A549 (cell line): Measurements from ENCODE around the gene HUNK. TPM values are rescaled to one million over a fixed set of nuclear protein-coding genes. Genes with fewer than 3 reads are reported as not detected.

ENCODE experiments used
- ATAC-seq, 2 experiments: fragments of 200-7000 bp in 1 of 2; fragments of >200 bp in 1 of 2; cut with Nextera tagmentation in 1 of 2; cut with Tn5 transposase in 1 of 2; 3 replicates each; pipeline versions ENCODE4 v1.8.0 to v1.9.1; 2018 to 2020; ENCODE audit warnings: mild to moderate bottlenecking in 1 of 2, moderate library complexity in 1 of 2
- CTCF ChIA-PET: fragments of 300-600 bp; sonication (Branson Sonifier 250); formaldehyde crosslinking; extraction: SDS; loops from one replicate; lab custom pipeline; 2021; ENCODE audit warnings: antibody characterized with exemption, inconsistent platforms; lab: Yijun Ruan, JAX
- POLR2A ChIA-PET: fragments of 350-600 bp; formaldehyde crosslinking; extraction: SDS; loops from one replicate; lab custom pipeline; 2021; ENCODE audit warnings: antibody characterized with exemption, inconsistent platforms; lab: Yijun Ruan, JAX
- DNase-seq, 2 experiments: peaks; one replicate each; pipeline versions ENCODE4 v3.0.0 to v3.0.0-alpha.2; 2011 to 2016; ENCODE audit warnings: low read depth in 1 of 2, low spot score in 1 of 2
- FAIRE-seq: peaks from 2 replicates; lab custom pipeline; 2011; peaks lifted over from hg19 to GRCh38; lab: Jason Lieb, UNC
- H3K27ac ChIP-seq, 2 experiments: fragments of >200 bp; sonication (Bioruptor Twin); formaldehyde crosslinking; 3 replicates each; pipeline ENCODE4 v1.5.1; 2016 to 2017
- H3K4me1 ChIP-seq: fragments of >200 bp; sonication (Bioruptor Twin); formaldehyde crosslinking; 3 replicates; pipeline ENCODE4 v1.6.1; 2016
- H3K4me2 ChIP-seq: fragments of >200 bp; sonication (Bioruptor Twin); formaldehyde crosslinking; 3 replicates; pipeline ENCODE4 v1.6.1; 2016
- H3K4me3 ChIP-seq: fragments of >200 bp; sonication (Bioruptor Twin); formaldehyde crosslinking; 3 replicates; pipeline ENCODE4 v1.5.1; 2016
- H3K9me3 ChIP-seq: fragments of >200 bp; sonication (Bioruptor Twin); formaldehyde crosslinking; 3 replicates; pipeline ENCODE4 v1.6.1; 2016
- CHD2 ChIP-seq: fragments of 150-350 bp; IDR thresholded peaks from 2 replicates; pipeline ENCODE4 v1.6.1; 2014; ENCODE audit warnings: low read length; ENCODE audit not compliant: partially characterized antibody
- EHF ChIP-seq: fragments of 250-450 bp; sonication (Bioruptor Pico); IDR thresholded peaks from 2 replicates; pipeline ENCODE4 v1.5.0; 2020; ENCODE audit warnings: mild to moderate bottlenecking
- EHMT2 ChIP-seq: fragments of 200-600 bp; sonication (generic); IDR thresholded peaks from 2 replicates; pipeline ENCODE4 v1.6.1; 2016; ENCODE audit warnings: antibody characterized with exemption, low read depth, mild to moderate bottlenecking, moderate library complexity
- ESRRA ChIP-seq: fragments of 150-350 bp; IDR thresholded peaks from 2 replicates; pipeline ENCODE4 v1.6.1; 2014; ENCODE audit warnings: mild to moderate bottlenecking, low read length, borderline replicate concordance
- FOSB ChIP-seq: fragments of 250-450 bp; sonication (Bioruptor Pico); IDR thresholded peaks from 2 replicates; pipeline ENCODE4 v1.5.0; 2020; ENCODE audit warnings: mild to moderate bottlenecking, moderate library complexity
- FOXS1 ChIP-seq: fragments of 250-450 bp; sonication (Bioruptor Pico); IDR thresholded peaks from 2 replicates; pipeline ENCODE4 v1.5.0; 2020; ENCODE audit warnings: mild to moderate bottlenecking, moderate library complexity
- HDAC2 ChIP-seq: fragments of 200-600 bp; sonication (generic); IDR thresholded peaks from 2 replicates; pipeline ENCODE4 v1.6.1; 2016
- JUN ChIP-seq, 2 experiments: fragments of >200 bp; sonication (Bioruptor Twin); formaldehyde crosslinking; IDR thresholded peaks; 2 replicates in 1 of 2; 3 replicates in 1 of 2; pipeline ENCODE4 v1.6.1; 2016 to 2017
- JUNB ChIP-seq: fragments of >200 bp; sonication (Bioruptor Twin); formaldehyde crosslinking; IDR thresholded peaks from 2 replicates; pipeline ENCODE4 v1.6.1; 2016
- KDM1A ChIP-seq: fragments of 200-600 bp; sonication (generic); IDR thresholded peaks from 2 replicates; pipeline ENCODE4 v1.6.1; 2016; ENCODE audit warnings: low read depth, mild to moderate bottlenecking
- MAZ ChIP-seq: fragments of 150-350 bp; IDR thresholded peaks from 2 replicates; pipeline ENCODE4 v1.6.1; 2014; ENCODE audit warnings: antibody characterized with exemption, low read depth, low read length, borderline replicate concordance
- NFE2L2 ChIP-seq: fragments of 150-350 bp; conservative IDR thresholded peaks from 2 replicates; pipeline ENCODE4 v1.6.1; 2014; ENCODE audit warnings: low read length
- NPAS2 ChIP-seq: fragments of 250-450 bp; sonication (Bioruptor Pico); IDR thresholded peaks from 2 replicates; pipeline ENCODE4 v1.8.0; 2022; ENCODE audit warnings: mild to moderate bottlenecking, moderate library complexity, borderline replicate concordance
- PHF8 ChIP-seq: fragments of 200-600 bp; sonication (generic); IDR thresholded peaks from 2 replicates; pipeline ENCODE4 v1.6.1; 2016; ENCODE audit warnings: low read depth, mild to moderate bottlenecking, antibody characterized with exemption, moderate library complexity, borderline replicate concordance
- RAD21 ChIP-seq, 2 experiments: fragments of >200 bp in 1 of 2; sonication (Bioruptor Twin) in 1 of 2; formaldehyde crosslinking in 1 of 2; IDR thresholded peaks in 1 of 2; conservative IDR thresholded peaks in 1 of 2; 2 replicates in 1 of 2; 3 replicates in 1 of 2; pipeline ENCODE4 v1.6.1; 2012 to 2018; ENCODE audit warnings: inconsistent platforms in 1 of 2
- RARB ChIP-seq: fragments of 250-450 bp; sonication (Bioruptor Pico); IDR thresholded peaks from 2 replicates; pipeline ENCODE4 v1.8.0; 2021; ENCODE audit warnings: mild to moderate bottlenecking, moderate library complexity
- RNF2 ChIP-seq: fragments of 200-600 bp; sonication (generic); IDR thresholded peaks from 2 replicates; pipeline ENCODE4 v1.6.1; 2016; ENCODE audit warnings: low read depth, mild to moderate bottlenecking, antibody characterized with exemption, moderate library complexity, borderline replicate concordance
- SMC3 ChIP-seq: fragments of >200 bp; sonication (Bioruptor Twin); formaldehyde crosslinking; IDR thresholded peaks from 3 replicates; pipeline ENCODE4 v1.6.1; 2018; ENCODE audit warnings: inconsistent platforms
- TFCP2L1 ChIP-seq: fragments of 250-450 bp; sonication (Bioruptor Pico); IDR thresholded peaks from 2 replicates; pipeline ENCODE4 v1.5.0; 2021; ENCODE audit warnings: mild to moderate bottlenecking
- ZFP36 ChIP-seq: fragments of 450-650 bp; IDR thresholded peaks from 2 replicates; pipeline ENCODE4 v1.6.1; 2014; ENCODE audit warnings: borderline replicate concordance; ENCODE audit not compliant: partially characterized antibody
- ZSCAN20 ChIP-seq: fragments of 250-450 bp; sonication (Bioruptor Pico); IDR thresholded peaks from 2 replicates; pipeline ENCODE4 v1.8.0; 2022; ENCODE audit warnings: mild to moderate bottlenecking, moderate library complexity
- WGBS: methylation state at CpG from one replicate; pipeline ENCODE4 v1.1.6; 2017; ENCODE audit errors: missing lambda C conversion rate; 5-methylcytosine and 5-hydroxymethylcytosine counted together
- polyA plus RNA-seq, 4 experiments: library from polyadenylated mRNA; depleted of rRNA in 3 of 4; stranded (reverse); fragments of >200 nt; fragmentation: RNase III in 1 of 4; extraction: RNeasy Plus Mini Kit Qiagen cat#74134 plus additional on column Dnase treatment in 1 of 4; gene quantifications; 2 replicates in 3 of 4; 3 replicates in 1 of 4; pipeline ENCODE4 v1.2.3, GENCODE V29; 2011 to 2017
- TF ChIP-seq, protein P1 (sequence below): fragments of 250-450 bp; sonication (Bioruptor Pico); IDR thresholded peaks from 2 replicates; pipeline ENCODE4 v1.5.0; 2020; ENCODE audit warnings: low read depth, mild to moderate bottlenecking, moderate library complexity
- TF ChIP-seq, protein P2 (sequence below): fragments of 250-450 bp; sonication (Bioruptor Pico); IDR thresholded peaks from 2 replicates; pipeline ENCODE4 v1.5.0; 2021; ENCODE audit warnings: mild to moderate bottlenecking, moderate library complexity, borderline replicate concordance
- TF ChIP-seq, protein P3 (sequence below): fragments of 150-350 bp; IDR thresholded peaks from 2 replicates; pipeline ENCODE4 v1.6.1; 2014; ENCODE audit warnings: low read depth, mild to moderate bottlenecking, low read length
- TF ChIP-seq, protein P4 (sequence below): IDR thresholded peaks from 2 replicates; pipeline ENCODE4 v1.6.1; 2012; ENCODE audit warnings: low read depth, borderline replicate concordance
- TF ChIP-seq, protein P5 (sequence below): fragments of >200 bp; sonication (Bioruptor Twin); formaldehyde crosslinking; IDR thresholded peaks from 2 replicates; pipeline ENCODE4 v1.6.1; 2016
- TF ChIP-seq, protein P6 (sequence below): fragments of >200 bp; sonication (Bioruptor Twin); formaldehyde crosslinking; IDR thresholded peaks from 3 replicates; pipeline ENCODE4 v1.5.1; 2016

HUNK gene
- polyA plus RNA-seq, 2 of the 4 experiments (the other 2 are of a cell fraction): 0.44 to 0.52 TPM

DNA sequence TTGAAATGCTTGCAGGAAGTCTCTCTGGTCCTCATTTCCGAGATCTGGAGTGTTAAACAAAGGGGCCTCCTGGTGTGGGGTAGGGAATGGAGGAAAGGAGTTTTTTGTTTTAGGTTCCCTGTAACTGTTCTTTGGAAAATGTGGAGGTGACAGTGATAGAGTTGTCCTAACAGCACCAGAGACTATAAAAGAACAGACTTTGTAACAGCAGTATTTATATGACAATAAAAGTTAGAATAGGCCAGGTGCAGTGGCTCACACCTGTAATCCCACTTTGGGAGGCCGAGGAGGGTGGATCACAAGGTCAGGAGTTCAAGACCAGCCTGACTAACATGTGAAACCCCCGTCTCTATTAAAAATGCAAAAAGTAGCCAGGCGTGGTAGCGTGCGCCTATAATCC is 68.9 kb downstream of the HUNK start:
- TF ChIP-seq RAD21 (conservative IDR thresholded peaks at IDR 0.05 in 1 of 2, IDR thresholded peaks at IDR 0.05 in 1 of 2) (no peak), MAZ (no peak), NPAS2 (no peak), RARB (CRISPR knock-in tag) (no peak), SMC3 (no peak), TFCP2L1 (CRISPR knock-in tag) (no peak), ZSCAN20 (no peak), PHF8 (no peak), EHMT2 (no peak)
- TF ChIP-seq, protein P1, sequence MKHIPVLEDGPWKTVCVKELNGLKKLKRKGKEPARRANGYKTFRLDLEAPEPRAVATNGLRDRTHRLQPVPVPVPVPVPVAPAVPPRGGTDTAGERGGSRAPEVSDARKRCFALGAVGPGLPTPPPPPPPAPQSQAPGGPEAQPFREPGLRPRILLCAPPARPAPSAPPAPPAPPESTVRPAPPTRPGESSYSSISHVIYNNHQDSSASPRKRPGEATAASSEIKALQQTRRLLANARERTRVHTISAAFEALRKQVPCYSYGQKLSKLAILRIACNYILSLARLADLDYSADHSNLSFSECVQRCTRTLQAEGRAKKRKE (CRISPR knock-in tag): no peak
- TF ChIP-seq, protein P2, sequence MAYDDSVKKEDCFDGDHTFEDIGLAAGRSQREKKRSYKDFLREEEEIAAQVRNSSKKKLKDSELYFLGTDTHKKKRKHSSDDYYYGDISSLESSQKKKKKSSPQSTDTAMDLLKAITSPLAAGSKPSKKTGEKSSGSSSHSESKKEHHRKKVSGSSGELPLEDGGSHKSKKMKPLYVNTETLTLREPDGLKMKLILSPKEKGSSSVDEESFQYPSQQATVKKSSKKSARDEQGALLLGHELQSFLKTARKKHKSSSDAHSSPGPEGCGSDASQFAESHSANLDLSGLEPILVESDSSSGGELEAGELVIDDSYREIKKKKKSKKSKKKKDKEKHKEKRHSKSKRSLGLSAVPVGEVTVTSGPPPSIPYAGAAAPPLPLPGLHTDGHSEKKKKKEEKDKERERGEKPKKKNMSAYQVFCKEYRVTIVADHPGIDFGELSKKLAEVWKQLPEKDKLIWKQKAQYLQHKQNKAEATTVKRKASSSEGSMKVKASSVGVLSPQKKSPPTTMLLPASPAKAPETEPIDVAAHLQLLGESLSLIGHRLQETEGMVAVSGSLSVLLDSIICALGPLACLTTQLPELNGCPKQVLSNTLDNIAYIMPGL (CRISPR knock-in tag): no peak
- ChIA-PET POLR2A (no interaction called here), CTCF (no interaction called here)
- no peak overlapping the region for H3K4me3 ChIP-seq
- no peaks in the 10 kb centered on the region for H3K4me1 ChIP-seq
- H3K4me2 ChIP-seq: no peak overlapping the region
- FAIRE-seq (no peak), ATAC-seq (no peak), DNase-seq (no peak)
- H3K27ac ChIP-seq: no peak overlapping the region
- H3K9me3 ChIP-seq: no peaks in the 10 kb centered on the region
- WGBS: 67% methylated on average over 6 of the region's 6 CpGs

DNA sequence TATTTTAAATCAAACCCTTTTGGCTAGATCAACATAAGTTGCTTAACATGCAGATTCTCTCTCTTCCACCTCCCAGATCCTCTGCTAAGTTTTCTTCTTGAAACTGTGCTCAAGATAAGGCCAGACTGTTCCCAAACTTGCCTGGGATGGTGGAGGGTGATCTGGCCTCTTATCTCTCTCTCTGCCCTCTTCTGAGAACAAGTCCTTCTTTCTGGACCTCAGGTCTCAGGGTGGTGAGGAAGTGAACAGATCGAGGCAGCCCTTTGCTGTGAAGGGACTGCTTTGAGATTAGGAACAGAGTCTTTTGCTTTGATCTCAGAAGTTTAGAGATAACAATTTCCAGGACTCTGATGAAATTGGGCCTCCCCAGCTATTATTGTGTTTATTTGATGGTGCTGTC is 70.7 kb downstream of the HUNK start:
- CTCF ChIA-PET: no interaction called here
- Histone ChIP-seq H3K27ac (no peak overlapping the region), H3K9me3 (no peaks in the 10 kb centered on the region), H3K4me1 (no peaks in the 10 kb centered on the region), H3K4me3 (no peak overlapping the region), H3K4me2 (no peak overlapping the region)
- POLR2A ChIA-PET: no interaction called here
- DNase-seq (no peak), FAIRE-seq (no peak), ATAC-seq (no peak)
- TF ChIP-seq HDAC2 (no peak), EHF (CRISPR knock-in tag) (no peak), NFE2L2 (no peak), ZSCAN20 (no peak), JUN (IDR thresholded peaks at IDR 0.05) (no peak), CHD2 (no peak), RAD21 (conservative IDR thresholded peaks at IDR 0.05 in 1 of 2, IDR thresholded peaks at IDR 0.05 in 1 of 2) (no peak), KDM1A (no peak), FOSB (no peak), FOXS1 (CRISPR knock-in tag) (no peak), EHMT2 (no peak), ESRRA (no peak), JUNB (no peak), MAZ (no peak), ZFP36 (no peak), RNF2 (no peak)
- TF ChIP-seq, protein P3, sequence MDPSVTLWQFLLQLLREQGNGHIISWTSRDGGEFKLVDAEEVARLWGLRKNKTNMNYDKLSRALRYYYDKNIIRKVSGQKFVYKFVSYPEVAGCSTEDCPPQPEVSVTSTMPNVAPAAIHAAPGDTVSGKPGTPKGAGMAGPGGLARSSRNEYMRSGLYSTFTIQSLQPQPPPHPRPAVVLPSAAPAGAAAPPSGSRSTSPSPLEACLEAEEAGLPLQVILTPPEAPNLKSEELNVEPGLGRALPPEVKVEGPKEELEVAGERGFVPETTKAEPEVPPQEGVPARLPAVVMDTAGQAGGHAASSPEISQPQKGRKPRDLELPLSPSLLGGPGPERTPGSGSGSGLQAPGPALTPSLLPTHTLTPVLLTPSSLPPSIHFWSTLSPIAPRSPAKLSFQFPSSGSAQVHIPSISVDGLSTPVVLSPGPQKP: no peak
- TF ChIP-seq, protein P4, sequence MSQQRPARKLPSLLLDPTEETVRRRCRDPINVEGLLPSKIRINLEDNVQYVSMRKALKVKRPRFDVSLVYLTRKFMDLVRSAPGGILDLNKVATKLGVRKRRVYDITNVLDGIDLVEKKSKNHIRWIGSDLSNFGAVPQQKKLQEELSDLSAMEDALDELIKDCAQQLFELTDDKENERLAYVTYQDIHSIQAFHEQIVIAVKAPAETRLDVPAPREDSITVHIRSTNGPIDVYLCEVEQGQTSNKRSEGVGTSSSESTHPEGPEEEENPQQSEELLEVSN: no peak
- TF ChIP-seq, protein P5, sequence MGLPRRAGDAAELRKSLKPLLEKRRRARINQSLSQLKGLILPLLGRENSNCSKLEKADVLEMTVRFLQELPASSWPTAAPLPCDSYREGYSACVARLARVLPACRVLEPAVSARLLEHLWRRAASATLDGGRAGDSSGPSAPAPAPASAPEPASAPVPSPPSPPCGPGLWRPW: no peak
- TF ChIP-seq, protein P6, sequence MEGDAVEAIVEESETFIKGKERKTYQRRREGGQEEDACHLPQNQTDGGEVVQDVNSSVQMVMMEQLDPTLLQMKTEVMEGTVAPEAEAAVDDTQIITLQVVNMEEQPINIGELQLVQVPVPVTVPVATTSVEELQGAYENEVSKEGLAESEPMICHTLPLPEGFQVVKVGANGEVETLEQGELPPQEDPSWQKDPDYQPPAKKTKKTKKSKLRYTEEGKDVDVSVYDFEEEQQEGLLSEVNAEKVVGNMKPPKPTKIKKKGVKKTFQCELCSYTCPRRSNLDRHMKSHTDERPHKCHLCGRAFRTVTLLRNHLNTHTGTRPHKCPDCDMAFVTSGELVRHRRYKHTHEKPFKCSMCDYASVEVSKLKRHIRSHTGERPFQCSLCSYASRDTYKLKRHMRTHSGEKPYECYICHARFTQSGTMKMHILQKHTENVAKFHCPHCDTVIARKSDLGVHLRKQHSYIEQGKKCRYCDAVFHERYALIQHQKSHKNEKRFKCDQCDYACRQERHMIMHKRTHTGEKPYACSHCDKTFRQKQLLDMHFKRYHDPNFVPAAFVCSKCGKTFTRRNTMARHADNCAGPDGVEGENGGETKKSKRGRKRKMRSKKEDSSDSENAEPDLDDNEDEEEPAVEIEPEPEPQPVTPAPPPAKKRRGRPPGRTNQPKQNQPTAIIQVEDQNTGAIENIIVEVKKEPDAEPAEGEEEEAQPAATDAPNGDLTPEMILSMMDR: no peak
- 14% methylated on average over 1 of the region's 1 CpG for WGBS
